Dedifferentiated amniotic fluid mesenchymal stem cell (primary cell): ENCODE results near the gene OR6N1.

Experiments used
- DNase-seq: peaks from one replicate; pipeline ENCODE4 v3.0.0-alpha.2; 2016; ENCODE audit errors: extremely low spot score

OR6N1 gene, protein sequence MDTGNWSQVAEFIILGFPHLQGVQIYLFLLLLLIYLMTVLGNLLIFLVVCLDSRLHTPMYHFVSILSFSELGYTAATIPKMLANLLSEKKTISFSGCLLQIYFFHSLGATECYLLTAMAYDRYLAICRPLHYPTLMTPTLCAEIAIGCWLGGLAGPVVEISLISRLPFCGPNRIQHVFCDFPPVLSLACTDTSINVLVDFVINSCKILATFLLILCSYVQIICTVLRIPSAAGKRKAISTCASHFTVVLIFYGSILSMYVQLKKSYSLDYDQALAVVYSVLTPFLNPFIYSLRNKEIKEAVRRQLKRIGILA

DNA sequence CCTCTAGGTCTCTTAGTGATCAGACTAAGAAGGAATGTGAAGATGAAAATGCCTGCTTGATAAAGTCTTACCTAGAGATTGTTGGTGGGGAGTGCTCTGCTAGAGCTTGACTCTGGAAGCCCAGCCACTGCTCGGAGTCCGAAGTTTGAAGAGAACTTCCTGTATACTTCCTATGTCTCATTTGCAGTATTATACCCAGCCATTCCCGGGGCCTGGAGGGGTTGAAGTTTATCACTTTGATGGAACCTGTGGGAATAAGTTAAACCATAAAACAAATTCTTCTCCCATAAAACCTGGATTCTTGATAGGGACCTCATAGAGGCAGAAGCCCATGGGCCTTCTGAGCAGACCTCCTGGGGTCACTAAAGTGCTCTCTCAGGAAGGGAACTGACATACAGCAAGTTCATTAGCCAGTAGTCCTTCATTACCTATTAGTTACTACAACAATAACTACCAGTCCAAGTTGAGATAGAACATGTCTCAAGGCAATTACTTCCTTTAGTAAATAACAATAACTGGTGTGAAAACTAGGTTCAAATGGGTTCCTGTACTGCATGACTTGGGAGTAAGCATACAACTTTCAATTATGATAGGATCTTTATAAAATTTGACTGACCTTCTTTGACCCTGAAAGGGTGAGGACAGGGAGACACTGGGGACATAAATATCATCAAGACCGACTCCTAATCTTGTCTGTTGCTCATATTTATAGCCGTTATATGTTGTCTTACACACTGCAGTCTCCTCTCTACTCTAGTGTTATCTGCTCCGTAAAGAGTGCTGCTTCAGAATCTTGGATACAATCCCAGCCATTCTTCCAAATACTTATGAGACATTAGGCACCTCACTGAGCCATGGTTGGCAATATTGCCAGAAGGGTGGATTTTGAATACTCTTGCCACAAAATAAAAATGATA lies at the start of gene OR6N1:
OR6N1 (minus strand) TSS at position 246 of the 917 bp plus-strand sequence. CDS start 5,513 bp downstream, outside the sequence.
- no peak for DNase-seq

DNA sequence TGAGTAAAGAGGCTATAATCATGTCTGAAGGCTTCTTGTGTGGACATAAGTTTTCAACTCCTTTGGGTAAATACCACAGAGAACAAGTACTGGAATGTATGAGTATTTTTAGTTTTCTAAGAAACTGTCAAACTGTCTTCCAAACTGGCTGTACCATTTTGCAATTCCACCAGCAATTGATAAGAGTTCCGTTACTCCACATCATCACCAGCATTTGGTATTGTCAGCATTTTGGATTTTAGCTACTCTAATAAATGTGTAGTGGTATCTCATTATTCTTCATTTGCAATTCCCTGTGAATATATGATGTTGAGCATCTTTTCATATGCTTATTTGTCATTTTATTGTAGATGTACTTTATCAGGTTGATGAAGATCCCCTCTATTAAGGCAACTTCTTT lies 49.7 kb upstream of the OR6N1 start:
- DNase-seq = no peak

DNA sequence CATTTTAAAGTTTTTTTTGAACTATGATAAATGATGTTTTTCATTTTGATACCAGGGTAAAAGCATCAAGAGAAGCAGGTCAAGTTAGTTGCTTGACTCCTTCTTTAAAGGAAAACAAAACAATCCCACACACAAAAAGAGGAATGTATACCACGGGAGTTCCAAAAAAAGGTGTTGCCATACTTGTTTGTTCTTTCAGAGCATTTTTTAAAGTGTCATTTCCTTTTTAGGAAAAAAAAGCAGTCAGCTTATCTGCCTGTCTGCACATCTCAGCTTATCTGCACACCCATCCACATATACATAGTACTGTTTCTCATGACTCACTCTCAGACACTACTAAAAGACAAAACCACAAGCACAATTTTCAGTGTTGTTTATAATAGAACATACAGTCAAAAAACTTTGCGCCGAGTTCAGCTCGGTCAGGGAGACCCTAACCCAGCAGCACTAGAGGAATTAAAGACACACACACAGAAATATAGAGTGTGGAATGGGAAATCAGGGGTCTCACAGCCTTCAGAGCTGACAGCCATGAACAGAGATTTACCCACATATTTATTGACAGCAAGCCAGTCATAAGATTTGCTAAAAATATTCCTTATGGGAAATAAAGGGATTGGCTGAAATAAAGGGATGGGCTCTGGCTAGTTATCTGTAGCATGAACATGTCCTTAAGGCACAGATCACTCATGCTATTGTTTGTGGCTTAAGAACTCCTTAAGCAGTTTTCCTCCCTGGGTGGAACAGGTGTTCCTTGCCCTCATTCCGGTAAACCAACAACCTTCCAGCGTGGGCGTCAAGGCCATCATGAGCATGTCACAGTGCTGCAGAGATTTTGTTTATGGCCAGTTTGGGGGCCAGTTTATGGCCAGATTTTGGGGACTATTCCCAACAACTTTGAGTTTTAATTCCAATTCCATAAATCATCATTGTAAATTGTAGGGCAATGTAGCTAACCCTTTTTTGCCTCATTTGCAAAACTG lies 47.8 kb upstream of the OR6N1 start:
- no peak for DNase-seq

DNA sequence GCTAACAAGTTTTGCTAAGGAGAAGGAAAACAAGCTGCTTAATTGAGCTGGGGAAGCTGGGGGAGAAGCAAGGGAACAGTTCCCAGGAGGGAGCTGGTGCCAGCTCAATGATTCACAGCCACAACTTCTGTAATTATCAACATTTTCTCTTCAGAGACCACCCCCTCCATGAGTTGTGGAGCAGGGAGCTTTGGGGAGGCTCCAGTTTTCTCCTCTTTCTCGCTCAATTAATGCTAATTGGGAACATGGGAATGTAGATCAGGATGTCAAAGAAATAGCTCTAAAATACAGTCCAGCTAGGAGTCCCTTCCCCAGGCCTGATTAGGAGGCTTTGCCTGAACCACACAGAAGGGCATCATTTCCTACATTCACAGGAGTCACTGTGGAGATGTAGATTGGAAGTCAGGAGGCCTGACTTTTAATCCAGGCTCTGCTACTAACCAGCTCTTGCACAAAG lies 47.0 kb upstream of the OR6N1 start:
- DNase-seq = no peak

DNA sequence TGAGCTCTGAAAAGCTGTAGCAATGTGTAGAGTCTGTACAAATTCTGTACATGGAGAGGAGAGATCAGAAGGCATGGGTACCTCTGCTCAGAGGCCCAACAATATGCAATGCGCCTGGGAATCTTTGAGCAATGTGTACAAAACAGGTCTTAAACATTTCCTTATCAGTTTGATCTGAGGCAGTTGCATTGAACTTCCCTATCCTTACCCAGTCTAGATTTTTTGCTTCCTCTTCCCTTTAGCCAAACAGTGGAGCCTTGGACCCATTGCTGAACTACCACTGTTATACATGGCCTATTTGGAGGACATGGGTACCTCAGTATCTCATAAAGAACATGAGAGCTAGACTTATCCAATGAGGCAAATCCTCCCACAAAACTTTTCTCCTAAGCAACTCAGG lies 46.6 kb upstream of the OR6N1 start:
- no peak for DNase-seq

DNA sequence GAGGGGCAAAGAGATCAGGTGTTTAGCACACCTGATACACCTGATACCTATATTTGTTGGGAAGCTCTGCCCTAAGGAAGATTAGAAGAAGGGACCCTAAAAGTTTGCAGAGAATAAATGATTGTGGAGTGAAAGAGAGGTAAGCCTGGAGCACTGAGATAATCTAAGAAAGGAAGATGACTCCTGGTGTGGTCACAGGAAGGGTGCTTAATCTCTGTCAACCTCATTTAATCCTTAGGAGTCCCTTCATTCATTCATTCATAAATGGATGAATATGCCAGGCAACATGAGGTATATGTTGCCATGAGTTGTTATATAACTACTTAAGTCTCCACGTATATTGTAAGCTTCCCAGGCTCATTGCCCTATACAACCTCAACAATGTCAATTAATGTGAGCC lies 43.0 kb upstream of the OR6N1 start:
- no peak for DNase-seq

DNA sequence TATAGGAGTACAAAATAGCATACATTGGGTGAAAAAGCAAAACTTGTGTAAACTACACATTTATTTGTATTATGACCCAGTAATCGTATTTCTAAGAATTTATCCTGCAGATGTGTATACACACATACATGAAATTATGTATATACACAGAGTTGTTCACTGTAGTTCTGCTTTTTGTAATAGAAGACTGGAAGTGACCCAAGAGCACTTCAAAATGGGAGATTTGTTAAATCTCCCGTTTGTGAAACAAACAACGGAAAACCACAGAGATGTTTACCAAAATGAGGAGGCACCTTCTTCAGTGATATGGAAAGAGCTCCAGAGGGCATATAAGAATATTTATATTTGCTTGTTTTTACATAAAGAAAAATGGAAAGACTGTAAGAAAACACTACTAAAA lies 41.2 kb upstream of the OR6N1 start:
- no peak for DNase-seq

DNA sequence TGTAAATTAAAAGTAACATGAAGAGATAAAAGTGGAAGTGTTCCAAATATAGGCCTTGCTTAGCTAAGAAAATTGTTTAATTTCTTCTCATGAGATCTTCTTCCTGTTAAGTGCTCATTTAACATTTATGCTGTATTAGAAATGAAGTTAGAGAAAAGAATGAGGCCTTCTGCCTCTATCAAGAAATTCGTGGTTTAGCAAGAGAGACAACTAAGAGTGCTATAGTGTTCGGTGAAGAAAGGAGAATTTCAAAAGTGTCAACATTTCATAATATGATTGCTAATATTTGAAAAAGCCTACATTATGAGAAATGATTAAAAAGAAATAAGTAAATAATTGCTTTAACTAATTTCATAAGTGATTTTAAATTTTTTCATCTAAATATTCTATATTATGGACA lies 40.3 kb upstream of the OR6N1 start:
- DNase-seq = no peak

DNA sequence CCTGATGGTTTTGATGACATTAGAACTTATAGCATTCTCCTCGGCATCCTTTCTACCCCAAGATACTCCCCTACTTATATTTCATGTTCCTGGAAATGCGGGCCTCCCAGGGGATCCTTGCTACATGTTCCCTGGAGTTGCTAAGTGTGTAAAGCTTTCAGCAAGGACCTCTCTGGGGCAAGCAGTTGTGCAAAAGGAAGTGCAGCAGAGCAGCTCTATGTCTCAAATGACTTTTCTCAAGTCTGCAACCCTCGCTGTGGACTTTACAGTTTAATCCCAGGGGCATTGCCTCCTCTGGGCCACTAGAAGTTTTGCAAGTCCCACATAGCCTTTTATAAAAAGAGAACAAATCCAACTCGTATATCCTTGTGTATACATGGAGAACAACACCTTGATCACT lies 38.3 kb upstream of the OR6N1 start:
- DNase-seq = no peak

DNA sequence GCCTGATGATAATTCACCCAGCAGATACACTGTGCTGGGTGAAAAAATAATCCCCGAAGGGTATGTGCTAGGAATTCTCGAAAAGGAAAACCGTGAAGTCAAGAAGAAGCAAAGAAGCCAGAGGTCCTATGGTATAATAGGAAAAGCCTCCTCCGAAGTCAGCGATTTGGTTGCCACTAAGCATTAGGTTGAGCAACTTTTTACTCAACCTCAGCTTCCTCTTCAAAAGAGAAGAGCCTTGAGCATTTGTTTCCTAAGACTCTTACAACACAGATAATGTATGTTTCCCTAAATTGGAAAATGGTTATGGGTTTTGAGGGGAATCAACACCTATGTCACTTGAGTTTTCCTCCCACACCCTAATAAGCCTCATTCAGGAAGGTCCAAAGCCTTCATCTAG lies 37.9 kb upstream of the OR6N1 start:
- no peak for DNase-seq

DNA sequence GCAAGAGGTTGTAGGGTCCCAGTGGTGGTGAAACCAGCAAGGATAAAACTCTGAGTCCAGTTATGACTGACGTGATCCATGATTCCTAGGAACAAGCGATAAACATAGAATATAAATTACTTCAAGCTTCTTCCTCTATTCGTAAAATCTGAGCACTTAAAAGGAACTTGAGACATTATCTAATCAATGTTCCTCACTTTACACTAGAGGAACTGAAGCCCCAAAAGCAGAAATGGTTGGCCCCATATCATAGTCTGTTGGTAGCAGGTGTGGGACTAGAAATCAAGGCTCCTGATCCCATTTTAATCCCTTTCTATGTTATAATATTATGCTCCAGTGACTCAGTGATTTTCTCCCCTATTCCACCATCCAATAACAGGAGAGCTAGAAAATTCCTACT lies 37.3 kb upstream of the OR6N1 start:
- DNase-seq = no peak

DNA sequence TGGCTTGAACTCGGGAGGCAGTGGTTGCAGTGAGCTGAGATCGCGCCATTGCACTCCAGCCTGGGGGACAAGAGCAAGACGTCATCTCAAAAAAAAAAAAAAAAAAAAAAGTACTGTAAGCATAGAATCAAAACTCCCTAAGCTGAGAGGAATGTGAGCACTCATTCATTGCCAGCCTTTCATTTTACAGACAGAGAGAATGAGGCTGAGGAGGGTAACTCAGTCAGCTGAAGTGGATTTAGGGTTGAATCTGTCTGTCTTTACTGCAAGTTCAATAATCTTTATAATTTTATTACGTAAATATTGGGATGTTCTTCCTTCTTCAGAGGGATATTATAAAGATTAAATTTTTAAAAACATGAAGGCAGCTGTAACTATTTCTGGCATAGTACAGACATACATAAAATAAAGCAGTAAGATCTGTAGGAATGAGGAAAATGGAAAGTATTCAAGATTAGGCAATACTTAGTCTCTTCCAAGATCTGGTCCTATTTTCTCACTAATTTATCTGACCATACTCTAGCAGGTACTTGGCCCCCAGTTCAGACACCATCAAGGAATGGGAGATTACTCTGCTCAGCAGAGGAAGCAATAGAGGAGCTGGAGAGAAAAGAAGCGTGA lies 35.0 kb upstream of the OR6N1 start:
- no peak for DNase-seq

DNA sequence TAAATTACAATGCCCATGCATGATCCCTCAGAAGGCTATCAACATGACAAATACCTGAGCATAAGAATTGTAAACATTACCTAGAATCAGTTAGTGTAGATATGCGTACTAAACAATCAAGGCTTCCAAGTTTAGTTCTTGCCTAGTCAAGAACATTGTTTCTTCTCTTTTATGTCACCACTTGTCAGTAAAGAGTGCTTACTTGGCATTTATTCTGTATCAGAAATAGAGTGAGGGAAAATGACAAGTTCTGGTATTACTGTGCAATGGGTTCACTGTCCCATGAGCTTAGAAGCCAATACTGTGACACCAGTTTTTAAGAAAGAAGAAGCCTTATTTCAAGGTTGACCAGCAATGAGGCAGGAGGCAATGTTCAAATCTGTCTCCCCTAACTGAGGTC lies 31.7 kb upstream of the OR6N1 start:
- DNase-seq = no peak

DNA sequence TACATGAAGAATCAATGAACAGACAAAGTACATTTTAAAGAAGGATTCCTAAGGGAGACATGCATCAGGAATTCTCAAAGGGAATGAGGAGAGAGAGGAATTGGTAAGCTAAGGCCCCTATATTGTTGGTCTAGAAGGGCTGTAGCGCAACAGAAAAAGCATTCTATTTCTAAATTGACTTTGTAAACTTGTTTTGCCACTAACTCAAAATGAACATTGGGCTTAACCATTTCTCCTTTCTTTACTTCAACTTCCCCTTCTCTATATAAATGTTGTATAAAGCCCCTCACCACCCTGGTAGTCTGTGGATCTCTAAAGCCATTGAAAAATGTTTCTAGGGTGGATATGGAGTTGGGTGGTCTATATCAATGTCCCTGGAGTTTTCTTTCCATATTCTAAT lies 29.4 kb upstream of the OR6N1 start:
- DNase-seq = no peak

DNA sequence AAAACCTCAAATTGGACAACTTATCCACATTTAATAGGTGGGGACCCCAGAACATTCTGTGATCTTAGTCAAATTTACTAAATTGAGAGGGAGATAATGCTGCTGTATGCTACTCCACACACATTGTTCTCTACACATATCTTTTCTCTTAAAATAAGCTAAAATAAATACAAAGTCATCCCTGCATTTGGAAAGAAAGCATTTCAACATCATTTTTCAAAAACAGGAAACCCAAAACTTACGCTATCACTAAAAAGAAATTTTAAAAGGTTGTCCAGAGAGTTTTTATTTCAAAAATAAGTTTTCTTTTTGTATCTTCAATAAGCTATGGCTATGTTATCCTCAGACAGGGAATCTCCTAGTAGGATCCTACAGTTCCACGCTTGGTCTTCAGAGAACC lies 28.5 kb upstream of the OR6N1 start:
- no peak for DNase-seq

DNA sequence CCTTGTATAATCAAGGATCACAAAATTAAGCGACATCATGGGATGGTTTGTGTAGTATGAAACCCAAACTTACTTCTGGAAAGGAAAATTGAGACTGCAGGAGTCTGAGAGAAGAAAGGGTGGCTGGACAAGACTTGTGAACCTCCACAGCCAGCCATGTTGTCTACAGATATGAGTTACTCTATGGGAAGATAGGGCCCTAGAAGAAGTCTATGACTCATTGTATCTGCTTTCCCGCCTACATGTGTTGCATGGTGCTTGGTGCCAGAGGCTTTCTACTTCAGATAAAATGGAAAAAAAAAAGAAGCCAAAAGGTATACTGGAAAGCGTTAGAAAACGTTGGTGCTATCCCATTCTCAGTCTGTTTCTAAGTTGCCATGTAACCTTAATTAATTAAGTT lies 27.7 kb upstream of the OR6N1 start:
- DNase-seq = no peak

DNA sequence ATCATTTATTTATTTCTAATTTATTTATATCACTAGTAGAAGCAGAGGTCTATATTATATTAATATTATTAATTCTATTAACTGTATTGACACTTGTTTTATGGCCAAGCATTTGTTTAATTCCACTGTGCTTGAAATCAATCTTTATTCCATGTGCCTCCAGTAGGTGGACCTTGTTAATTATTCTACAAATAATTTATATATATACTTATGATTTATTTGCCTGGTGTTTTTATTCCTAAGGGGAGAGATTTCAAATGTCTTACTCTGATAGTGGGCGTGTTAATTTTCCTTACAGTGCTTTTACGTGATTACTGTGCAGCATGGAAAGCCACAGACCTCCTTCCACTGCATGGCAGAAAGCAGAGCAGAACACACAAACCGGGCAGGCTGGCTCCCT lies 26.5 kb upstream of the OR6N1 start:
- DNase-seq = no peak

DNA sequence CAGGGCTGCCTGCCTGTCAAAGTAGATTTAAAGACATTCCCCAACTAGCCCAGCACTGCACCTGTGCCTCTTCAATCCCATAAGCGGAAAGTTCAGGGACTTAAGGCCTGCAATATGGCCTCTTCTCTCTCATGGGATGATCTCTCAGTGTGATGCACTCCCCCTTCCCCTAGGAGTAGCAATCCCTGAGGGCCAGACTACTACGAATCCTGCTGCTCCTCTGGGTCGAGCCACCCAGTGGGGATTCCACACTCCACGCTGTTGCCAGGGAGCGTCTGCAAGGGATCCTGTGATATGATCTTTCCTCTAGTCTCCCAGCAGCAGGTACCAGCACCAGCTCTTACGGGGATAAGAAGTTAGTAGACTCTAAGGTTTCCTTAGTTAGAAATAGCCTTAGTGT lies 22.3 kb upstream of the OR6N1 start:
- no peak for DNase-seq

DNA sequence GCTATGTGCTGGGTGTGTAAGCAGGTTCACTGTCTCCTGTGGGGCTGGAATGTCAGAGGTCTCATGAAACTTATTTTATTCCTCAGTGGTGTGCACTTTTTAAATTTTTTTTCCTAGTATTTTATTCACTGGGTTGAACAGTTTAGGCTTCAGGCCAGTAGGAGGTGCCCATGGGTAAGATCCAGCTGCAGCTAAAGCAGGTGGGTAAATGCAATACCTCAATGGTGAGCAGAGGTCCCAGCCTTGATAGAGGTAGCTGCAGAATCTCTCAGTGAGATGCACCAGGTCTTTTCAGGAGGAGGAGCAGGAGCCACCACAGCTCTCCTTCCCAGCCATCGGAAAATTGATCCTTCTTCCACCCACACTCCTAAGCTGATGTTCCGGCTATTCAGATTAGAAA lies 21.6 kb upstream of the OR6N1 start:
- no peak for DNase-seq

DNA sequence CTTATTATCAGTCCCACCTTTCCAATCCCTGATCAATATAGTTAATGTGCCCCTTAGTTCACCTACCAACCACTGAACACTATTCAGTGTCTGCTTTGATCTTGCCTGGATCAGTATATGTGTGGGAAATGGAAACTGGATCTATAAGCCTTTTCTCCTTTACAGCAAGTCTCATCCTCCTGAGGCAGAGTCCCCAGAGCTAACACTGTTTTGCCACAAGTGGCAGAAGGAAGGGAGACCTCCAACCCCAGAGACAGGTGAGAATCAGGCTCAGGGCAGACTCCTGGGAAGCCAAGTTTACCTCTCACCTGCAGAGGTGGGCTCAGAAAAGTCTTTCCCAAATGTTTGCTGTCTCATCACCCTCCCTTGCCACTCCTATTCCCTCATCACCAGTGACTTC lies 9.1 kb upstream of the OR6N1 start, which contains the start of gene OR6N2:
OR6N2 (minus strand) TSS at position 101 of the 400 bp plus-strand sequence. CDS start 3,569 bp downstream, outside the sequence.
- DNase-seq = no peak

DNA sequence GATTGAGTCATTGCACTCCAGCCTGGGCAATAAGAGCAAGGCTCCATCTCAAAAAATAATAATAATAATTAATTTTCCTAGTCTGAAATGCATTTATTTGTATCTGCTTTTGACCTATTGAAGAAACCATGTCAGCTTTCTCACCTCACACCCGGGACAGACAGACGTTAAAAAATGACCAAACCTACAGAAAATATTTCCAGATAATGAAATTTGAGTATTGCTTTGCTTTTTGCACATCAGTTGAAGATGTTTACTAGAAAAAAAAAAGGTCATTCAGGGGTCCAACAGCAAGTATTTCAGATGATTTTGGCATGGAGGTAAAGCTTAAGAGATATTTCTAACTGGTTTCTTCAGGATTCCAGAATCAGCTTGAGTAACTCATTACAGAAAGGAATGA lies 17.6 kb downstream of the OR6N1 start, which contains the start of gene OR6K6:
OR6K6 (plus strand) TSS at position 301 of the 400 bp plus-strand sequence. CDS start 168 bp downstream, outside the sequence.
- no peak for DNase-seq
